ENCODE results near the gene RNF113A.
"Not testable (repeated sequence)": the region's sequence is repeated elsewhere in the genome, so short reads cannot be mapped to it uniquely, and the experiment has no call there.

The RNF113A gene

DNA sequence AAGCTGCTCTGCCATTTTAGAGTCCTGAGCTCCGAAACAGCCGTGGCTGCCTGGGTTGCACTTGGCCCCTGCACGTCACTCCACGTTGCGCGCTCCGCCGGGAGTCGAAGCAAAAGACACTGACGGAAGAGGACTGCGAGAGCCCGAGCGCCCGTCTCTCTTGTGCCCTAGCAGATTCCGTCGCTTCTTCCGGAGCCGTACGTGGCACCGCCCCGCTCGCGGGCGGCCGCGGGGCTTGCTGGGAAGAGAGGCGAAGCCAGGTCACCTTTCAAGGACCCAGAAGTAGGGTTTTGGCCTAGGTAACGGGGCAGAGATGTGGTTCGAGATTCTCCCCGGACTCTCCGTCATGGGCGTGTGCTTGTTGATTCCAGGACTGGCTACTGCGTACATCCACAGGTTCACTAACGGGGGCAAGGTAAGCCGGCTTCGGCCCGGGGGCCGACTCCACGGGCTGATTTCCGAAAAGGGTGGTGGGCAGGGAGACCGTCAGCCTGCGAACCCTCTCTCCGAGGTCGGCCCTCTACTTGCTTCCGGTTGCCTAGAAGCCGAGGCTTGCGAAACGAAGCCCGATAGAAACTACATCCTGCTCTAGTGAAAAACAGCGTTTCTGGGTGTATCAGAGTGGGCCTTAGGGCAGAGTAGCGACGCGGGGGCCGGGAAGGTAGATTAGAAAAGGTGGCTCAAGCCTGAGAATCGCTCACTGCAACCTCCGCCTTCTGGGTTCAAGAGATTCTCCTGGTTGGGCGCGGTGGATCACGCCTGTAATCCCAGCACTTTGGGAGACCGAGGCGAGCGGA is at the start of gene RNF113A, which contains the start of gene NDUFA1:
Gene RNF113A (minus strand): TSS at position 135 of the 797 bp plus-strand sequence. CDS start 120 bp downstream, at position 15.
Gene NDUFA1 (plus strand): TSS at position 234 of the 797 bp plus-strand sequence. CDS start 80 bp downstream, at position 314.
- peak; percentile 56 to 59 for DNase-seq (ENCODE audit: low read depth in 2 of 2)

DNA sequence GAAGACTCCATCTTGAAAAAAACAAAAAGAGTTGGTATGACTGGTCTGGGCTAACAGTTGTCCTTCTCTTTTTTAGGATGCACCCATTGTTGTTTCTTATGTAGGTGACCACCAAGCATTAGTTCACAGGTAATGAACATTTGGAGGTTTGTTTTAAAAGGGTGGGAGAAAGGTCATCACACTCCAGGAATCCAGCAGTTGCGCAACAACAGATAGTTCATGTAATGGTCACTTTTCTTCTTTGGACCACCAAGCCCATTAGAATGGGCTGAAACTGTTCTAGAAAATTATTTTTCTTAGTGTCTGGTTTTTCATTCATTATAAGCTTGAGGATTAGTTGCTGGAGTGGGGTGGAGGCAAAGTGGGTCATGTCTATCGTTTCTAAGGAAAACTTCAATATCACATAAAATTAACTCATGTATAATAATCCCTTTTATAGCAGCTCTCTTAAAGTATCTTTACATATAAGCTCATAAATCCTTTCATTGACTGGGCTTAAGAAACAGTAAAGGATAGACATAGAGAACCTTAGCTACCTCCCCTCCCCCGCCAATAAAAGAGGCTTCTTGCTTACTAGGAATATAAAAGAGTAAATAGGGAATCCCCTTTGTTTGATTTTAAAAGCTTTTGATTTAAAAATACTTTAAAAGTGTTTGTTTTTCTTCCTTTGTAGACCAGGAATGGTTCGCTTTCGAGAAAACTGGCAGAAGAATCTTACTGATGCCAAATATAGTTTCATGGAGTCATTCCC is 48.5 kb upstream of the RNF113A start:
- no peak for DNase-seq (ENCODE audit: low read depth in 2 of 2)

DNA sequence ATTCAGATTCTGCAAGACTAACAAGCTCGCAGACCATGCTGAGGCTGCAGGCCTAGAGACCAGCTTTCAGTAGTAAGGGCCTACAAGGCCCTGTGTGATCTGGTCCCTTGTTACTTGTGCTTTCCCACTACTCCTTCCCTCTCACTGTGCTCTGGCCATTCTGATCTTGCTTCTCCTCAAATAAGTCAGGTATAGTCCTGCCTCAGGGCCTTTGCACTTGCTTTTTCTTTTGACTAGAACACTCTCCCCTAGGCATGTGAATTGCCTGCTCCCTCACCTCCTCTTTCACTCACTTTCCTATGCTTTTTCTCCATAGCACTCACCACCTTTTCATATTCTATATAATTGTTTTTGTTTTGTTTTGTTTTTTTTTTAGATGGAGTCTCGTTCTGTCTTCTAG is 46.3 kb upstream of the RNF113A start:
- DNase-seq (ENCODE audit: low read depth in 2 of 2): no peak

DNA sequence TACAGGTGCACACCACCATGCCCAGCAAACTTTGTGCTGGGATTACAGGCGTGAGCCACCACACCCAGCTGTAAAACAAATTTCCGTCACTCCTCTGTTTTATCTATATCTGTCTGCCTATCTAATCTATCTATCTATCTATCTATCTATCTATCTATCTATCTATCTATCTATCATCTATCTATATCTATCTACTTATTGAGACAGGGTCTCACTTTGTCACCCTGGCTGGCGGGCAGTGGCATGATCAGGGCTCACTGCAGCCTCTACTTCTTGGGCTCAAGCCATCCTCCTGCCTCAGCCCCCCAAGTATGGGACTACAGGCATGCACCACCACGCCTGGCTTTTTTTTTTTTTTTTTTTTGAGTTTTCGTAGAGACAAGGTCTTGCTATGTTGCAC is 44.8 kb upstream of the RNF113A start:
- no peak for DNase-seq (ENCODE audit: low read depth in 2 of 2)

DNA sequence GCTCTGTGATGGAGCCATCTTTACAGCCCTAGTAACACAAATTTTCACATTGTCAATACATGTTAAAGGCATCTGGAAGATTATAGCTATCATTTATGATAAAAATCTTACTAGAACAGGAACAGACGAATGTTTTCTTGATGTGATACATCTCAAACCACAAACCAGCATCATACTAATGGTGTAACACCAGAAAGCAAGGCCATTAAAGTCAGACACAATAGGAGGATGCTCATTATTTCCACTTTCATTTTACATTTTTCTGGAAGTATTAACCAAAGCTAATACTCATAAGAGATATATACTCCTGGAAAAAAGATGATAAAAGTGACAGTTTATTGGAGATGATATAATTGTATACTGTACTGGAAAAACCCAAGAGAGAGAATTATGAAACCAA is 29.4 kb upstream of the RNF113A start:
- no peak for DNase-seq (ENCODE audit: low read depth in 2 of 2)

DNA sequence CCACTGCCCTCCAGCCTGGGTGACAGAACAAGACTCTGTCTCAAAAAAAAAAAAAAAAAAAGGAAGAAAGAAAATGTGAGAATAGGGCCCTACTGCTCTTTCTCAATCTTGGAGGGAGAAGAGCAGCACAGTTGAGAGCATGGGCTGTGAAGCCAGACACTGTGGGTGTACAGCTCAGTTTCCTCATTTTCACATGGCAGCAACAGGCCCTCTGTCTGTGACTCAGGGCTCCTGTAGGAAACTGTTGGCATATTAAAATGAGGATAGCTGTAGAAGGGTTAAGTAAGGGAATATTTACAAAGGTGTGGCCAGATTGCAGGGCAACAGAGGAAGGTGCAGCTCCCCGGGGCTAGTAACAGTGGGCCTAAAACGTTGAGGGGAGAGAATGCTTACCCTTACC is 27.6 kb upstream of the RNF113A start:
- DNase-seq (ENCODE audit: low read depth in 2 of 2): no peak

DNA sequence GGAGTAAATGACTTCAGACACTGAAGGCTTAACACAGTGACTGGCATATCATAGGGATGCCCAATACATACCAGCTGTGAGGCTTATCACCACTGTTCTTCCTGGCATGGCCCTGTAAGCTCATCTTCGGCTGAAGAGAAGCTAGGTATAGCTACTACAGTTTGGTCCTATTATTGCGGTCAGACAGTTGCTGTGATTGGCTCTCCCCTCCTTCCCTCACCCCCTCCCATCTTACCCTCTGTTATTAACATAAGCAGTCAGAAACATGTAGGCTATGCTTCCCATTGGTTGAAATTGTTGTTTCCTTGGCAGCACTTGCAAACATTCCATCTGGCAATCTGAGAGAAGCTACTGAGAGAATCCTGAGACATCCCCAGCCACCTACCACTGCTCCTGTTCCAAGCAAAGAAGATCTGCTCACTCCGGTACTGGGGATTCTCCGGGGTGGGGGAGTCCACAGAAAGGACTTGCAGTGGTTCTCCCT is 24.4 kb upstream of the RNF113A start, which contains the start of gene AKAP14:
Gene AKAP14 (plus strand): TSS at position 51 of the 484 bp plus-strand sequence. CDS start 7,331 bp downstream, outside the sequence.
- DNase-seq (ENCODE audit: low read depth in 2 of 2): no peak

DNA sequence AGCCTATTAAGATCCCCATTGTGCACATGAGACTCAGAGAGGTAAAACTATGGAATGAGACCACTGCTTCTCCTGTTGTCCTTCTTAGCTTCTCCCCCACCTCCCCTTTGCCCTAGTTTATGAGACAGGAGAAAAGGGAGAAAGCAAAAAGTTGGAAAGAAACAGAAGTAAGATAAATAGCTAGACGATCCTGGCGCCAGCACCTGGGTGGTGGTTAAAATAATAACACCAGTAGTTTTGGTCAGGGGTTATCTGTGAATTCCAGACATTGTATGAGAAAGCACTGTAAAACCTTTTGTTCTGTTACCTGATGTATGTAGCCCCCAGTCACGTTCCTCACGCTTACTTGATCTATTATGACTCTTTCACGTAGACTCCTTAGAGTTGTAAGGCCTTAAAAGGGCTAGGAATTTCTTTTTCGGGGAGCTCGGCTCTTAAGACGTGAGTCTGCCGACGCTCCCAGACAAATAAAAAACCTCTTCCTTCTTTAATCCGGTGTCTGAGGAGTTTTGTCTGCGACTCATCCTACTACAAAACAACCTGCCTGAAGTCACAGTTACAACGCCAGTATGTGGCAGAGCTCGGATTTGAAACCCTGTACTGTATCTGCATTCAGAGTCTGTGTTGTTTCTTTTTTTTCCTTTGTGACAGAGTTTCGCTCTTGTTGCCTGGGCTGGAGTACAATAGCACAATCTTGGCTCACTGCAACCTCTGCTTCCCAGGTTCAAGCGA is 20.6 kb upstream of the RNF113A start:
- not testable (repeated sequence) for DNase-seq (ENCODE audit: low read depth in 2 of 2)

DNA sequence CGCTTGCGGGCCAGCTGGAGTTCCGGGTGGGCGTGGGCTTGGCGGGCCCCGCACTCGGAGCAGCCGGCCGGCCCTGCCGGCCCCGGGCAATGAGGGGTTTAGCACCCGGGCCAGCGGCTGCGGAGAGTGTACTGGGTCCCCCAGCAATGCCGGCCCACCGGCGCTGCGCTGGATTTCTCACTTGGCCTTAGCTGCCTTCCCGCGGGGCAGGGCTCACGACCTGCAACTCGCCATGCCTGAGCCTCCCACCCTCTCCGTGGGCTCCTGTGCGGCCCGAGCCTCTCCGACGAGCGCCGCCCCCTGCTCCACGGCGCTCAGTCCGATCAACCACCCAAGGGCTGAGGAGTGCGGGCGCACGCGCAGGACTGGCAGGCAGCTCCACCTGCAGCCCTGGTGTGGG is 19.1 kb upstream of the RNF113A start:
- DNase-seq (ENCODE audit: low read depth in 2 of 2): not testable (repeated sequence)

DNA sequence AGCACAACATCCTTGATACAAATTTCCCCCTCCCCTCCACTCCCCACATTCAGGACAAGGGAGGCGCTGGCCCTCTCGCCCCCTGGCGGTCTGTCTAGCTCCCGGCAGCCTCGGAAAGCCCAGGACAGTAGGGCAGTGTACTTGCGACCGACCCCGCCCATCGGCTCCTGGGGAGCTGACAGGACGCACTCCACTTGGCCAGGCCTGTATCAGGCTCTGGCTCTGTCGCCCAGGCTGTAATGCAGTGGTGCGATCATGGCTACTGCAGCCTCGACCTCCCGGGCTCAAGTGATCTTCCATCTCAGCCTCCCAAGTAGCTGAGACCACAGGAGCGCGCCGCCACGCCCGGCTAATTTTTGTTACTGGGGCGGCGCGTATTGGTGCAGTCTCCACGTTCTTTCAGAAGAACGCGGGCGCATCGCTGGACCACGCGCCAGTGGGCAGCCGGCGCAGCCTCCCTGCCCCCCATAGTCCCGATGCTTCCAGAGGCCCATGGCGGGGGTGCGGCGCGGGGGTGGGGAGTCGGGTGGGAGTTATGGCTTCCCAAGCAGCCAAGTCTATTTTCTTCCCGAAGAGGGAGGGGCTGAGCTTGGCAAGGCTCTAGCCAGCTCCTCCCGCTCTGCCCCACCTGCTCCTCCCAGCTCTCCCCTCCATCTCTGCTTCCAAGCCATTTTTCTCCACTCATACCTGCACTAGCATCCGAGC is 16.3 kb upstream of the RNF113A start:
- DNase-seq (ENCODE audit: low read depth in 2 of 2): no peak

DNA sequence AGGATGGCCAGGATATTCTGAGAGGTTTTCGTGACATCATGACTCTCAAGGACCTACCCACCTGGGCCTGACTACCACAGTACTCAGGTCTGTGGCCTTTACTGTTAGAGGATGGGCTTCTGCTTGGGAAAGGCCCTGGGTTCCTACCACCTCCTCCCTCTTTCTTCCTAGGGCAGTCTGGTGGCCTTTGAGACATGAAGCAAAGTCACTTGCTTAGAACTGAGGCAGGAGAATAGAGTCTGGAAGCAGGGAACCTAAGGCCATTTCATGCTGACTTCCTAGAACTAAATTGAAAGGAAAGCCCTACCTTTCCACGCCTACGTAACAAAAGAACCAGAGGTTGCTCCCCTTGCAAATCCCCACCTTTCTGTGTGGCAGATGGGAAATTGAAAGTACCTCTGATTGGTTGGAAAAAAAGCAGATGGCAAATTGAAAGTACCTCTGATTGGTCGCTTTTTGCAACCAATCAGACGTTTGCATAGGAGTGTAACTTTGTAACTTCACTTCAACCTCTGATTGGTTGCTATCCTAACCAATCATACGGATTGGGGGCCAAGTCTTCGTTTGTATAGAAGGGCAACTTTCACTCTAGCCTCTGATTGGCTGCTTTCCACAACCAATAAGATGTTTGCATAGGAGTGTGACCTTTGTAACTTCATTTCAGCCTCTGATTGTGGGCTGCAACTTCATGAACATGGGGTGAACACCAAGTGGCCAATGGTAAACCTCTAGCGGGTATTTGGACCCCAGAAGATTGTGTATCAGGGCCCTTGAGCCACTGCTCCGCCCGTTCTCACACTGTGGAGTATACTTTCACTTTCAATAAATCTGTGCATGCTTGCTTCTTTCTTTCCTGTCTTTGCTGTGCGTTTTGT is 14.3 kb upstream of the RNF113A start:
- no peak for DNase-seq (ENCODE audit: low read depth in 2 of 2)

DNA sequence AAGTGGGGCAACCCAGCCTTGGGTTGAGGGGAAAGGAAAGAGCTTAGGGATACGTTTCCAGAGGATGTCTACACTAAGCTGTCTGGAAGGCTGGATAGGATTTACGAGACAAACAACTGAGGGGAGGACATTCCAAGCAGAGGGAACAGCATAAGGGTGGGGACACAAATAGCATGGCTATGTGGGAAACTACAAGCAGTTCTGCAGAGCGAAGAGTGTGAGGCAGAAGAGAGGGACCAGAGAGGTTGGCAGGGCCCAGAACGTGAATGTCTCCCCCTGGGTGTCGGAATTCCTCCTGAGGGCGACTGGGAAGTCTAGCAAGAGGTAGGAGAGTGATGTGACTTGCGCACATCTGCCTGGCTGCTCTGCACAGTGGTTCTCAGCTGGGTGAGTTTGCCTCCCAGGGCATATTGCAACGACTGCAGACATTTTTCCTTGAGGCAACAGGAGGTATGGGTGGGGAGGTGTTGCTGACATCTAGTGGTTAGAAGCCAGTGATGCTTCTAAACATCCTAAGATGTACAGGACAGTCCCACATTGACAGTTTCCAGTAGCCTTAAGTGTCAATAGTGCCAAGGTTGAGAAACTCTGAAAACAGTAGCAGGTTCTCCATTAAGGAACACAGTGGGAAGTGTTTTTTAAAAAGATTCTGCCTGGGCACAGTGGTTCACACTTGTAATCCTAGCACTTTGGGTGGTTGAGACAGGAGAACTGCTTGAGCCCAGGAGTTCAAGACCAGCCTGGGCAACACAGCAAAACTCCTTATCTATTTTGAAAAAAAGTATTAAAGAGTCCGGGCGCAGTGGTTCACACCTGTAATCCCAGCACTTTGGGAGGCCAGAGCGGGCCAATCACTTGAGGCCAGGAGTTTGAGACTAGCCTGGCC is 9.3 kb upstream of the RNF113A start:
- DNase-seq (ENCODE audit: low read depth in 2 of 2): no peak

DNA sequence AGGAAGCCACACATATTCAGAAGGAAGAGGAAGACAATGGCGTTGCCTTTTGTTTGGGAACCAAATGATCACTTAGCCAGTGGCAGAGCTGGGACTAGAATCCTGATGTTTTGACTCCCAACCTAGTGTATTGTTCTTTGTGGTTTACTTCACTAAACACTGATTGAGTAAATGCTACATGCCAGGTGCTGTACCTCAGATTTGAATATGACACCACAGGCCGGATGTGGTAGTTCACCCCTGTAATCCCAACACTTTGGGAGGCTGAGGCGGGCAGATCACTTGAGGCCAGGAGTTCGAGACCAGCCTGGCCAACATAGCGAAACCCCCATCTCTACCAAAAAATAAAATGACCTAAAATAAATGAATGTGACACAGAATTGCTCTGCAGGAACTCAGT is 8.5 kb upstream of the RNF113A start:
- no peak for DNase-seq (ENCODE audit: low read depth in 2 of 2)

DNA sequence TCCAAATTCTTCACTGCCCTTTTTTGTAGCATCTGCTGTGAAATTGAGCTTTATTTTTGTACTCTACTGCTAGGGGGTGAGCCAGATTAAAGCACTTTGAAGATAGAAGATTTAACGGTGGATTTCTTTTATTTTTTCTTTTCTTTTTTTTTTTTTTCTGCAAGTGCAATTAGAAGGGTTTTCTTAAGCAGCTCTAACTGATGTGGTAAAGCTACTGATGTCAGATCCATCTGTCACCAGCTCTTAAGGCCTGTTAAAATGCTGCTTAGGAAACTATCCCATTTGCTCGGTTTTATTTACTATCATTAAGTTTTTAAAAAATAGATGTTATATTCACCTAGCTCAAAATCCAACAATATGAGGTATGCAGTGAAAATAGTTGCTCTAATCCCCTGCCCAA is 7.2 kb upstream of the RNF113A start:
- DNase-seq (ENCODE audit: low read depth in 2 of 2): no peak

DNA sequence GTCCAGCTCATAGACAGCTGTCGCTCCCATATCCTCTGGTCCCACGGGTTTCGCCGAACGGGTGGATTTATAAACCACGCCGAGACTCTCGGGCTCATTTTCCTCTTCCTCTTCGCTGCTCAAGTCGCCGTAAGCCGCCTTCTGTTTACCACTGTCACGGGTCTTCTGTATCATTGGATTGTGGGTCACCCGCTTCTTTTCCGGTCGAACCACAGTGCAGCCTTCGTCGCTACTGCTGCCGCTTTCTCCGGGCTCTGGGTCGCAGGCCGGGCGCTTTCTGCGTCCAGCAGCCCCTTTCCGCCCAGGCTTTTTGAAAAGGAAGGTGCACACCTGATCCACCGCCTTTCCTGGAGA is 311 bp downstream of the RNF113A start:
- DNase-seq (ENCODE audit: low read depth in 2 of 2): no peak

DNA sequence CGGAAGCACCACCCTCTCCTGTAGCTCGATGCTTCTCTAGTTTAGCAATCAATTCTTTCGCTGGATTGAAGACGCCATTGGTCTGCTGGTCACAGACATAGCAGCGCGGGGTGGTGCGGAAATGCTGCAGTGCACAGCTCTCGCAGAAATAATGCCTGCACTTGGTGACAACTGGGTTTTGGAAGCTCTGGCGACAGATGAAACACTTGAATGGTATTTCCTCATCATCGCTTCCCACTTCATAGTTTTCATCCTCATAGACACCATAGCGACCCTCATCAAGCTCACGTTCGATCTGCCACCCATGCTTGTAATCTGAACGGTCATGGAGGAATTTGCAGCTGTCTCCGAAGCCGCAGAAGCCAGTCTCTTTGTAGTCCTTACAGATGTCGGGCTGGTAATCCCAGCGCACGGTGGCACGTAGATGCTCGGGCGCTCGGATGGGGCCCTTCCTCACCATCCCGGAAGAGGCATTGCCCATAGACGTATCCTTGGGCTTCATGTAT is 854 bp downstream of the RNF113A start:
- no peak for DNase-seq (ENCODE audit: low read depth in 2 of 2)

DNA sequence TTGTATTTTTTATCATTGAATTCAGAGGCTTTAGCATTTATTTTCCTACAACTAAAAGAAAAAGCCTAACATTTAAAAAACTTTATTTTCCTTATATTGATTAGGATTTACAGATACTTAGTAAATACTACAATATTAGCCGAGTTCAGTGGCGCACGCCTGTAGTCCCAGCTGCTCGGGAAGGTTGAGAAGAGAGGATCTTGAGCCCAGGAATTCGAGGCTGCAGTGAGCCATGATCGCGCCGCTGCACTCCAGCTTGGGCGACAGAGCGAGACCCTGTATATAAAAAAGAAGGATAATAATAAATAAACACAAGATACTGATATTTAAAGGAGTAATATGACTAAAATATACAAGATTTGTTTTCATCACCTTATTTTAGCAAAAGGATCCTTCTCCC is 18.1 kb downstream of the RNF113A start:
- no peak for DNase-seq (ENCODE audit: low read depth in 2 of 2)

DNA sequence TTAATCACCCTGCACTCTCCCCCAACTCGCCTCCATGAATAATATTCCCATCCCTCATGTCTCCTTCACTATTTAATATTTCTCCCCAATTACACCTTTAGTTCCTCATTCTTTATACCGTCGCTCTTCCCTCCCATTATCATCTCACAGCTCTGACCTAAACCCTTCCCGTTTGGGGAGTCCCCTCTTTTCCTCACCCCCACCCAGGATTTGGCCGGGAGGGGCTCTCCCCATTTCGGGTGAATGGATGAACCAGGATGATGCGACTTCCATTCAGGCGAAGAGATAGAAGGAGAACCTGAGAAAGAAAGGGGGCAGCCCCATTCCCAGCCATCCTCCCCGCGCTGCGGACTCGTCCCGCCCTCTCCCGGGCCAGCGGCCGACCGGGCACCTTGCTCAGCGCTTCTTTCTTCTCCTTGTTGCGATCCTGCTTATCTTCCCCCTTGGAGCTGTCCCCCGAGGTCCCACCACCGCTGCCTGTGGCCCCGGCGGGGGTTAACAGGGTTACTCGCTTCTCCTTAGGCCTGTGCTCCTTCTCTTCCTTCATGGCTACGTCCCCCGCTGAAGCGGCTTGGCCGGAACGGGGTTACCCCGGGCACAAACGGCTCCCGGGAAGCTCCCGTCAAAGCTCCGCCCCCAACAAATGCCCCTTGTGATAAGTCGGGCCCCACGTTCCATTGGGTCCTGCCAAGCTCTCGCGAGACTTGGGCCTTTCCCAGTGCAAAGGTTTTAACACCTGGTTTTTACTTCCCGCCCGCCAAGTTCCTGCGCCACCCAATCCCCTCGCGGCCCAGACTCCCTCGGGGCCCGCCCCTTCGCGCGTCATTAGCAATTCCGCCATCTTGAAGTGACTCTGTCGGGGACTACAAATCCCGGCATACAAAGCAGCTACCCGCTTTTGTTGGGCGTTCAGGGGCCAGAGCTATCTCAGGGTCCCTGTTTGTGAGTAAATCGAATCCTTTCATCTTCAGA is 18.9 kb downstream of the RNF113A start, which contains the start of gene UPF3B:
Gene UPF3B (minus strand): TSS at position 582 of the 972 bp plus-strand sequence. CDS start 35 bp downstream, at position 547.
- peak; percentile 77 to 80 for DNase-seq (ENCODE audit: low read depth in 2 of 2)

All from stimulated activated CD8-positive, alpha-beta memory T cell treated with anti-CD3 and anti-CD28 coated beads, Interleukin-7, amount 100 ng/mL, for 1 hour (primary cell).